SHP77 treated with DMSO at 0.1 percent for 48 hours (cell line): Measurements from ENCODE around the gene IGSF8.

Experiments used
- DNase-seq: peaks from one replicate; lab custom pipeline; 2025; lab: John Stamatoyannopoulos, UW

The IGSF8 gene

GRCh38 chr1:160097911-160098851, at the start of gene IGSF8:
TSS of gene IGSF8 (minus strand) at chr1:160098619. CDS start at chr1:160098472, 147 bp downstream.
- peak; percentile 34 for DNase-seq

GRCh38 chr1:160148121-160148520, 49.7 kb upstream of the IGSF8 start:
- DNase-seq, result no peak

- no peak for DNase-seq
These were observed 47.7 kb upstream of the IGSF8 start for GRCh38 chr1:160146107-160146506.

DNA sequence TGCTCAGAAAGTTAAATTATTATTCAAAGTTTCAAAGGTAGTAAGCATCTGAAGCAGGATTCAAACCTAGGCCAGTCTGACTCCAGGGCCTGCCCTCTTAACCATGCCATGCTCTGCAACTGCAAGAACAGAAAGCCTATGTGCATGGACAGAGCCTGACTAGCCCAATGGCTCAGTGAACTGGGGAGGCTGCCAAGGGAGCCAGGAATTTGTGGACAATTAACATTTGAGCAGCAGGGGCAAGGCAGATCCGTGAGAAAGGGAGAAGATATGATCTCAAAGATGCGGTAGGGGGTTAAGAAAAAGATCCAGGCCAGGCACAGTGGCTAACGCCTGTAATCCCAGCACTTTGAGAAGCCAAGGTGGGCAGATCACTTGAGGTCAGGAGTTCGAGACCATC, 46.5 kb upstream of the IGSF8 start:
- DNase-seq, result no peak

GRCh38 chr1:160143695-160144094, 45.3 kb upstream of the IGSF8 start:
- DNase-seq, result no peak

GRCh38 chr1:160139840-160140239, 41.4 kb upstream of the IGSF8 start:
- no peak for DNase-seq

- DNase-seq, result no peak
These were observed 38.9 kb upstream of the IGSF8 start for GRCh38 chr1:160137216-160137862.

- no peak for DNase-seq
These were observed 38.4 kb upstream of the IGSF8 start for GRCh38 chr1:160136926-160137200.

DNA sequence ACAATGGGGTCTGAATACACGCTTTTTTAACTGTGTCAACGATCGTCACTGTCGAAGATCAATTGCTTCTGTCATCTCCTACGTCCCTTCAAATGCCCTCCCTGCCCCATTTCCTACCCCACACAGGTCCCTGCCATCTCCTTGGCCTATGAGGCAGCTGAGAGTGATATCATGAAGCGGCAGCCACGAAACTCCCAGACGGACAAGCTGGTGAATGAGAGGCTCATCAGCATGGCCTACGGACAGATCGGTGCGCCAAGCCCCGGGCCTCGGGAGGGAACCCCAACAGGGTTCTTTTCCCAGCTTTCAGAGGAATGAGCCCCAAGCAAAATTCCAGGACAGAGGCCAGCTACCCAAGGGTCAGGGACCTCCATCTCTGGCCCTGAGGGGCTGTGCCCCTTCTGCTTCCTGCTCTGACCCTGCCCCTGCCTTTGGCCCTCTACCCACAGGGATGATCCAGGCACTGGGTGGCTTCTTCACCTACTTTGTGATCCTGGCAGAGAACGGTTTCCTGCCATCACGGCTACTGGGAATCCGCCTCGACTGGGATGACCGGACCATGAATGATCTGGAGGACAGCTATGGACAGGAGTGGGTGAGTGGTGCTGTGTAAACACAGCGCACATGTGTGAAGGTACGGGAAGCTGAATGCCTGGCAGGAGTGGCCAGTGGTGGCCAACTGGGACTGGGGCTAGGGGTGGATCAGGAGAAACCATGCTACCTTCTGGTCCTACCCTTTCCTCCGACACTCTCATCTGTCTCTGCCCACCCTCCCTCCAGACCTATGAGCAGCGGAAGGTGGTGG, 37.9 kb upstream of the IGSF8 start:
- no peak for DNase-seq

GRCh38 chr1:160134791-160135572, 36.6 kb upstream of the IGSF8 start:
- DNase-seq, result no peak

DNA sequence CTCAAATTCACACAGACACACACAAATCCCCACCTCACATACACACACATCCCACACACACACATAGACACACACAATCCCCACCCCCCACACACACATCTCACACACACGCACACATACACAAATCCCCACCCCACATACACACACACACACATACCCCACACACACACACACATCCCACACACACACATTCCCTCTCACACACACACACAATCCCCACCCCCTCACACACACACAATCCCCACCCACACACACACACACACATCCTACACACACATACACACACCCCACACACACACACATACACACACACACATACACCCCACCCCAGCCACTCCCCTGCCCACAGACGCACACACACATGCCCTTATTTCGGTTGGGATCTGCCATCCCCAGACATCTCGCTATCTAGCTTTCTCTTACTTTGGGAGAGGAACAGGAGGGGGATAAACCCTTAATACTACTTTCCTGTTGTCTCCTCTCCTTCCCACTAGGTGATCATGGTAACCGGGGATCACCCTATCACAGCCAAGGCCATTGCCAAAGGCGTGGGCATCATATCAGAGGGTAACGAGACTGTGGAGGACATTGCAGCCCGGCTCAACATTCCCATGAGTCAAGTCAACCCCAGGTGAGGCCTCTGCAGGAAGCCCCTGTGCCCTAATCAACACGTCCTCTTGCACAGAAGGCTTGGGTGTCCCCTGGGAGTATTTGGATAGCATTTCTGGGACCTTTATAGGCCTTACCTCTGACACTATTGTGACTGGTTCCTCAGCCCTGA, 35.8 kb upstream of the IGSF8 start:
- no peak for DNase-seq

- no peak for DNase-seq
These were observed 33.6 kb upstream of the IGSF8 start for GRCh38 chr1:160131803-160132565.

- DNase-seq, result no peak
These were observed 32.5 kb upstream of the IGSF8 start for GRCh38 chr1:160130939-160131338.

- DNase-seq, result no peak
These were observed 32.1 kb upstream of the IGSF8 start for GRCh38 chr1:160130486-160130885.

DNA sequence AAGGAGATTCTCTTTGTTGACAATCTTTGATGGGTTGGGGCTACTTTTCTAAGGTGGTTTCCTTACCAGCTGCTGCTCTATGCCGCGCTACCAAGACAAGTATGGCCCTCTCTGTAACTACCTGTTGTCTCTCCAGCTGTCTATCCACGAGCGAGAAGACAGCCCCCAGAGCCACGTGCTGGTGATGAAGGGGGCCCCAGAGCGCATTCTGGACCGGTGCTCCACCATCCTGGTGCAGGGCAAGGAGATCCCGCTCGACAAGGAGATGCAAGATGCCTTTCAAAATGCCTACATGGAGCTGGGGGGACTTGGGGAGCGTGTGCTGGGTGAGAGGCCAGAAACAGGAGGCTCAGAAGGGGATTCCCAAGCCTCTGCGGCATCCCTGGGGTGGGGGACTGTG, 31.5 kb upstream of the IGSF8 start:
- DNase-seq, result no peak

DNA sequence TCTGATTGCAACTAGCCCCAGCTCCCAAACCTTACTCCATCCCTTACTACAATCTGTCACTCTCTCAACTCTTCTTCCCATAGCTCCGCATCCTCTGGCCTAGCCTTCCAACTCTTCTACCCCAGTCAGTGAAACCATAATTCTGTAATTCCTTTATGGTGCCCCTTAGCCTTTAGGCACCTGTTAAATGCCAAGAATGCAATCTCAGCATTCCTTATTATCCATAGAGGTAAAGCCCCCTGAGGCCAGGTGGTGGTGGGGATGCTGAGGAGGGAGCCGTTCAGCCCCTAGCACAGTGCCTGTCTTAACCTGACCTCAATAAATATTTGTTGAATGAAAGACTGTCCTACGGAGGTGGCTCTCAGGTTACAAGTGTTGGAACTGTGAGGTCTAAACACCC, 31.1 kb upstream of the IGSF8 start:
- DNase-seq, result no peak

DNA sequence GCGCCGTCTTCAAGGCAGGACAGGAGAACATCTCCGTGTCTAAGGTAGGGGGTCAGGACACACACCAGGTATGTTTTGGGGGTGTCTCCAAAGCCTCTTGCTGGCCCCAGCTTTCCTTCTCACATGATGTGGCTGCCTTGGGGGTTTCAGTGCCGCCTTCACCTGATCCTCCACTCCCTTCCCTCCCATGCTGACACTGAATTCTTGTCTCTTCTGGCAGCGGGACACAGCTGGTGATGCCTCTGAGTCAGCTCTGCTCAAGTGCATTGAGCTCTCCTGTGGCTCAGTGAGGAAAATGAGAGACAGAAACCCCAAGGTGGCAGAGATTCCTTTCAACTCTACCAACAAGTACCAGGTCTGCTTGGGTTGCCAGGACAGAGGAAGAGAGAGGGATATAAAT, 30.6 kb upstream of the IGSF8 start:
- no peak for DNase-seq

DNA sequence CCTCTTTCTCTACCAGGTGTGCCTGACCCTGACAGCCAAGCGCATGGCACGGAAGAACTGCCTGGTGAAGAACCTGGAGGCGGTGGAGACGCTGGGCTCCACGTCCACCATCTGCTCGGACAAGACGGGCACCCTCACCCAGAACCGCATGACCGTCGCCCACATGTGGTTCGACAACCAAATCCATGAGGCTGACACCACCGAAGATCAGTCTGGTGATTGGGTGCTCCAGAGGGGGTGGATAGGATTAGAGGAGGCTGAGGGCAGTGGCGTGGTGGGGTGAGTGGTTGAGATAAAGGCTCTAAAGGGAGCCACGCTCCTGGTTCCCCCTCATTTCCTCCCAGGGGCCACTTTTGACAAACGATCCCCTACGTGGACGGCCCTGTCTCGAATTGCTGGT, 30.2 kb upstream of the IGSF8 start:
- no peak for DNase-seq

GRCh38 chr1:160127865-160128523, 29.6 kb upstream of the IGSF8 start:
- no peak for DNase-seq

DNA sequence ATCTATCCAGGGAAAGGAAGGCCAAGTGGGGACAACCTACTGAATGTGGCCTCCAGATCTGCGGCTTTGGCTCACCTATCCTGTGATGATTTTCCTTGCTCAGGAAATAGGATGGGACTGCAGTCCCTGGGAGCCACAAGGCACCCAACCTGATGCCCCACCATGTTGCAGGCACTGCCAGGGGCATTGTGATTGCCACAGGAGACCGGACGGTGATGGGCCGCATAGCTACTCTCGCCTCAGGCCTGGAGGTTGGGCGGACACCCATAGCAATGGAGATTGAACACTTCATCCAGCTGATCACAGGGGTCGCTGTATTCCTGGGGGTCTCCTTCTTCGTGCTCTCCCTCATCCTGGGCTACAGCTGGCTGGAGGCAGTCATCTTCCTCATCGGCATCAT, 29.0 kb upstream of the IGSF8 start:
- no peak for DNase-seq
